Mesenchymal stem cell (in vitro differentiated cells and primary cell): ENCODE data around the gene MYO15B.

Experiments
- DNase-seq: peaks from one replicate; pipeline ENCODE4 v3.0.0-alpha.2; 2013
- H2AFZ ChIP-seq: one replicate; pipeline ENCODE4 v1.6.1; 2013; ENCODE audit warnings: low read depth, mild to moderate bottlenecking, control low read depth, inconsistent platforms, low read length, moderate library complexity
- H2AK5ac ChIP-seq: 2 replicates; pipeline ENCODE4 v1.6.1; 2013; ENCODE audit warnings: low read length, moderate library complexity, mild to moderate bottlenecking, inconsistent platforms; ENCODE audit not compliant: severe bottlenecking
- H2BK120ac ChIP-seq: one replicate; pipeline ENCODE4 v1.6.1; 2013; ENCODE audit warnings: low read depth, mild to moderate bottlenecking, inconsistent platforms, low read length, moderate library complexity
- H2BK12ac ChIP-seq, 2 experiments: one replicate each; pipeline ENCODE4 v1.6.1; 2013; ENCODE audit warnings: inconsistent platforms in 2 of 2, low read length in 2 of 2, mild to moderate bottlenecking in 2 of 2, moderate library complexity in 2 of 2, control low read depth in 1 of 2
- H2BK15ac ChIP-seq: one replicate; pipeline ENCODE4 v1.6.1; 2013; ENCODE audit warnings: mild to moderate bottlenecking, low read depth, inconsistent platforms; ENCODE audit not compliant: poor library complexity, severe bottlenecking
- H2BK5ac ChIP-seq: 2 replicates; pipeline ENCODE4 v1.6.1; 2013; ENCODE audit warnings: low read depth, mild to moderate bottlenecking, low read length, control low read depth, inconsistent platforms; ENCODE audit not compliant: poor library complexity, severe bottlenecking
- H3K14ac ChIP-seq, 2 experiments: one replicate each; pipeline ENCODE4 v1.6.1; 2013; ENCODE audit warnings: inconsistent platforms in 2 of 2, low read length in 2 of 2, control low read depth in 1 of 2, mild to moderate bottlenecking in 1 of 2, moderate library complexity in 1 of 2
- H3K18ac ChIP-seq, 2 experiments: one replicate each; pipeline ENCODE4 v1.6.1; 2013; ENCODE audit warnings: inconsistent platforms in 2 of 2, low read length in 2 of 2, control low read depth in 1 of 2, low read depth in 1 of 2, mild to moderate bottlenecking in 1 of 2
- H3K23ac ChIP-seq, 2 experiments: one replicate each; pipeline ENCODE4 v1.6.1; 2013; ENCODE audit warnings: inconsistent platforms in 2 of 2, low read length in 2 of 2, mild to moderate bottlenecking in 2 of 2, moderate library complexity in 2 of 2, control low read depth in 1 of 2
- H3K27ac ChIP-seq: 2 replicates; pipeline ENCODE4 v1.5.1; 2013; ENCODE audit warnings: mild to moderate bottlenecking, moderate library complexity, low read length, control low read depth, inconsistent platforms; ENCODE audit not compliant: poor library complexity, severe bottlenecking
- H3K27me3 ChIP-seq, 2 experiments: 2 replicates each; pipeline versions ENCODE4 v1.6.1 to v1.7.0; 2013; ENCODE audit warnings: low read length in 2 of 2, mild to moderate bottlenecking in 2 of 2, moderate library complexity in 2 of 2, control low read depth in 1 of 2, inconsistent platforms in 1 of 2; ENCODE audit not compliant: control insufficient read depth in 1 of 2, insufficient read depth in 1 of 2
- H3K36me3 ChIP-seq, 2 experiments: 2 replicates each; pipeline versions ENCODE4 v1.6.1 to v1.7.0; 2013; ENCODE audit warnings: low read length in 2 of 2, control low read depth in 1 of 2, inconsistent platforms in 1 of 2, low read depth in 1 of 2, mild to moderate bottlenecking in 1 of 2; ENCODE audit not compliant: insufficient read depth in 2 of 2, control insufficient read depth in 1 of 2
- H3K4ac ChIP-seq, 2 experiments: one replicate each; pipeline ENCODE4 v1.6.1; 2013; ENCODE audit warnings: inconsistent platforms in 2 of 2, low read length in 2 of 2, mild to moderate bottlenecking in 2 of 2, moderate library complexity in 2 of 2, control low read depth in 1 of 2, low read depth in 1 of 2
- H3K4me1 ChIP-seq: 2 replicates; pipeline ENCODE4 v1.6.1; 2013; ENCODE audit warnings: low read depth, low read length, control low read depth; ENCODE audit not compliant: control insufficient read depth, insufficient read depth
- H3K4me2 ChIP-seq: 2 replicates; pipeline ENCODE4 v1.6.1; 2013; ENCODE audit warnings: low read length, mild to moderate bottlenecking, inconsistent platforms; ENCODE audit not compliant: poor library complexity, severe bottlenecking
- H3K4me3 ChIP-seq, 2 experiments: 2 replicates each; pipeline versions ENCODE4 v1.5.1 to v1.7.0; 2013; ENCODE audit warnings: low read length in 2 of 2, mild to moderate bottlenecking in 2 of 2, control low read depth in 1 of 2, low read depth in 1 of 2; ENCODE audit not compliant: insufficient read depth in 1 of 2
- H3K79me1 ChIP-seq: replicated peaks from 2 replicates; pipeline ENCODE4 v1.6.1; 2013; ENCODE audit warnings: mild to moderate bottlenecking, control low read depth, low read length, inconsistent platforms; ENCODE audit not compliant: poor library complexity, severe bottlenecking
- H3K9ac ChIP-seq: 2 replicates; pipeline ENCODE4 v1.7.0; 2013; ENCODE audit warnings: mild to moderate bottlenecking, low read length, moderate library complexity
- H3K9me3 ChIP-seq: 2 replicates; pipeline ENCODE4 v1.7.0; 2013; ENCODE audit warnings: mild to moderate bottlenecking, low read length; ENCODE audit not compliant: control insufficient read depth
- H4K8ac ChIP-seq: one replicate; pipeline ENCODE4 v1.6.1; 2013; ENCODE audit warnings: inconsistent platforms, mild to moderate bottlenecking, low read length, moderate library complexity
- H4K91ac ChIP-seq: one replicate; pipeline ENCODE4 v1.6.1; 2013; ENCODE audit warnings: mild to moderate bottlenecking, low read length, inconsistent platforms
- WGBS: methylation state at CpG from one replicate; pipeline ENCODE4 v1.1.7; 2013; ENCODE audit warnings: mixed read lengths; 5-methylcytosine and 5-hydroxymethylcytosine counted together

The MYO15B gene

DNA sequence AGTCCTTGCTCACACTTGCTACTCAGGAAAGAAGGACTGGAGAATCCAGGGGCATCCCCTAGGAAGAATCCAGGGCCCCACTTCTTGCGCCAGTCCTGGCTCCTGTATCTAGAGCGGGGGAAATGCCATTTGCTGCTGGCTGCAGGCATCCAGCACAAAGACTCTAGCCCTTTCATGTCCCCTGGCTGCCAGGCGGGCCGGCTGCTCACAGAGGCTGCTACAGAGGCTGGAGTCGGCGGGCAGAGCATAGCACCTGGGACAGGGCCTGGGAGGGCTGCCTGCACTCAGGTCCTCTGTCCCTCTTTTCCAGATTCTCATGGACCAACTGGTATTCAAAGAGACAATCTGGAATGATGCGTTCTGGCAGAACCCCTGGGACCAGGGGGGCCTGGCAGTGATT is 59.5 kb downstream of the MYO15B start:
- 92% methylated on average over 7 of the region's 7 CpGs for WGBS
- Histone ChIP-seq H3K9me3 (no peaks in the 10 kb centered on the region), H4K8ac (no peak overlapping the region), H3K4me3 (no peak overlapping the region), H3K4ac (no peak overlapping the region), H3K18ac (no peak overlapping the region), H3K9ac (no peak overlapping the region), H2BK5ac (no peak overlapping the region), H2AK5ac (peak overlapping the region; percentile 99), H3K79me1 (peaks cover 15% of the 10 kb centered on the region), H3K36me3 (peaks cover 41 to 44% of the 10 kb centered on the region in 2 experiments), H3K23ac (no peak overlapping the region), H2BK120ac (no peak overlapping the region), H3K27me3 (no peaks in the 10 kb centered on the region), H2BK12ac (no peak overlapping the region), H4K91ac (no peak overlapping the region), H2BK15ac (no peak overlapping the region), H3K27ac (peak overlapping the region; percentile 99), H3K4me1 (peaks cover 22% of the 10 kb centered on the region), H3K14ac (no peak overlapping the region), H2AFZ (no peak overlapping the region), H3K4me2 (no peak overlapping the region)
- DNase-seq: no peak

- no peak overlapping the region for H2BK12ac ChIP-seq
- H3K4me2 ChIP-seq: no peak overlapping the region
- H3K14ac ChIP-seq: no peak overlapping the region
- H3K4ac ChIP-seq: no peak overlapping the region
- DNase-seq: no peak
- H3K18ac ChIP-seq: no peak overlapping the region
- WGBS: 99% methylated on average over 7 of the region's 7 CpGs
- no peak overlapping the region for H3K27ac ChIP-seq
- no peaks in the 10 kb centered on the region for H3K9me3 ChIP-seq
- H3K4me3 ChIP-seq: no peak overlapping the region
- no peaks in the 10 kb centered on the region for H3K27me3 ChIP-seq
- H2BK120ac ChIP-seq: no peak overlapping the region
- no peak overlapping the region for H3K23ac ChIP-seq
- peaks cover 22% of the 10 kb centered on the region for H3K4me1 ChIP-seq
- H3K9ac ChIP-seq: no peak overlapping the region
- H3K79me1 ChIP-seq: peaks cover 19% of the 10 kb centered on the region
- H3K36me3 ChIP-seq: peaks cover 44 to 53% of the 10 kb centered on the region in 2 experiments
- H2BK5ac ChIP-seq: no peak overlapping the region
- no peak overlapping the region for H2BK15ac ChIP-seq
- no peak overlapping the region for H4K91ac ChIP-seq
- H4K8ac ChIP-seq: no peak overlapping the region
- no peak overlapping the region for H2AFZ ChIP-seq
- peak overlapping the region; percentile 99 for H2AK5ac ChIP-seq
Observed at GRCh38 chr17:75647921-75648320, 60.3 kb downstream of the MYO15B start.

GRCh38 chr17:75649687-75650086 is 62.1 kb downstream of the MYO15B start:
- no peaks in the 10 kb centered on the region for H3K27me3 ChIP-seq
- no peak overlapping the region for H3K4me3 ChIP-seq
- H2AK5ac ChIP-seq: no peak overlapping the region
- H4K91ac ChIP-seq: no peak overlapping the region
- WGBS: 95% methylated on average over 6 of the region's 6 CpGs
- H3K14ac ChIP-seq: no peak overlapping the region
- H3K4me2 ChIP-seq: no peak overlapping the region
- H3K23ac ChIP-seq: no peak overlapping the region
- no peak overlapping the region for H2AFZ ChIP-seq
- H2BK15ac ChIP-seq: no peak overlapping the region
- H3K79me1 ChIP-seq: peaks cover 12% of the 10 kb centered on the region
- H4K8ac ChIP-seq: no peak overlapping the region
- H2BK5ac ChIP-seq: no peak overlapping the region
- no peaks in the 10 kb centered on the region for H3K9me3 ChIP-seq
- H2BK120ac ChIP-seq: no peak overlapping the region
- DNase-seq: no peak
- H3K18ac ChIP-seq: no peak overlapping the region
- no peak overlapping the region for H2BK12ac ChIP-seq
- H3K27ac ChIP-seq: no peak overlapping the region
- H3K9ac ChIP-seq: no peak overlapping the region
- peaks cover 20% of the 10 kb centered on the region for H3K4me1 ChIP-seq
- peaks cover 34 to 63% of the 10 kb centered on the region in 2 experiments for H3K36me3 ChIP-seq
- H3K4ac ChIP-seq: no peak overlapping the region

DNA sequence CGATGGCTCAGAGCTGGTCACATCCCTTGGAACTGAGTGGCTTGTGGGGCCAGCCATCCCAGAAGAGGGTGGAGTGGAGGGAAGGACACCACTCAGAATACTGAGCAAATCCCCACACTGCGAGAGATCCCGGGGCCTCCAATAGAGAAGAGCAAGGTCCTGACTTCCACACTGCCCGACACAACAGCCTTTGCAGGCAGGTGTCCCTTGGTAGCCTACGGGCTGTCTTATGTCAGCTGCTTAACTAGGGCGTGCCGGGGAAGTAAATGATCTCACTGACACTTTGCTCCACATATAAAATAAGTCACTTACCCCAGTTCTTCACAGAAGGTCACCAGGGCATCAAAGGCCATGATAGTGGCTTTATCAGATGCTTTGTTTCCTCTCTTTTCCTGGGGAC is 63.3 kb downstream of the MYO15B start:
- H3K23ac ChIP-seq: no peak overlapping the region
- no peak overlapping the region for H4K91ac ChIP-seq
- DNase-seq: no peak
- no peak overlapping the region for H2BK5ac ChIP-seq
- H4K8ac ChIP-seq: no peak overlapping the region
- no peak overlapping the region for H2BK120ac ChIP-seq
- H3K4me1 ChIP-seq: peaks cover 13% of the 10 kb centered on the region
- no peak overlapping the region for H2AK5ac ChIP-seq
- H3K9ac ChIP-seq: no peak overlapping the region
- H3K4me3 ChIP-seq: no peak overlapping the region
- H3K27ac ChIP-seq: no peak overlapping the region
- no peak overlapping the region for H3K14ac ChIP-seq
- WGBS: 100% methylated on average over 7 of the region's 7 CpGs
- H3K36me3 ChIP-seq: peaks cover 38 to 59% of the 10 kb centered on the region in 2 experiments
- H3K9me3 ChIP-seq: no peaks in the 10 kb centered on the region
- H3K79me1 ChIP-seq: peaks cover 12% of the 10 kb centered on the region
- H3K18ac ChIP-seq: no peak overlapping the region
- H2BK12ac ChIP-seq: no peak overlapping the region
- no peak overlapping the region for H3K4ac ChIP-seq
- no peak overlapping the region for H2AFZ ChIP-seq
- H2BK15ac ChIP-seq: no peak overlapping the region
- H3K4me2 ChIP-seq: no peak overlapping the region
- no peaks in the 10 kb centered on the region for H3K27me3 ChIP-seq
